Neural progenitor cell (in vitro differentiated cells): ENCODE measurements around the gene CCNB1IP1. TPM values are rescaled to one million over a fixed set of nuclear protein-coding genes. Genes with fewer than 3 reads are reported as not detected.

Source experiments
- DNase-seq: peaks from one replicate; pipeline ENCODE4 v3.0.0-alpha.2; 2016; ENCODE audit warnings: low spot score
- H2AFZ ChIP-seq: fragments of 200-600 bp; sonication (generic); replicated peaks from 2 replicates; pipeline ENCODE4 v1.6.1; 2016; ENCODE audit warnings: antibody characterized with exemption
- H3F3A ChIP-seq: fragments of 200-600 bp; sonication (generic); 2 replicates; pipeline ENCODE4 v1.6.1; 2016; ENCODE audit warnings: antibody characterized with exemption, low read depth
- H3K27ac ChIP-seq: fragments of 200-600 bp; sonication (generic); 2 replicates; pipeline ENCODE4 v1.5.1; 2016; ENCODE audit warnings: mild to moderate bottlenecking
- H3K27me3 ChIP-seq: fragments of 200-600 bp; sonication (generic); 2 replicates; pipeline ENCODE4 v1.6.1; 2016; ENCODE audit warnings: mild to moderate bottlenecking, moderate library complexity
- H3K36me3 ChIP-seq: fragments of 200-600 bp; sonication (generic); 2 replicates; pipeline ENCODE4 v1.5.1; 2016
- H3K4me1 ChIP-seq: fragments of 200-600 bp; sonication (generic); 2 replicates; pipeline ENCODE4 v1.6.1; 2016; ENCODE audit warnings: mixed run types
- H3K4me2 ChIP-seq: fragments of 200-600 bp; sonication (generic); 2 replicates; pipeline ENCODE4 v1.6.1; 2016
- H3K4me3 ChIP-seq: fragments of 200-600 bp; sonication (generic); 2 replicates; pipeline ENCODE4 v1.5.1; 2016
- H3K79me2 ChIP-seq: fragments of 200-600 bp; sonication (generic); 2 replicates; pipeline ENCODE4 v1.6.1; 2016; ENCODE audit warnings: low read depth
- H3K9ac ChIP-seq: fragments of 200-600 bp; sonication (generic); 2 replicates; pipeline ENCODE4 v1.6.1; 2016
- H3K9me3 ChIP-seq: fragments of 200-600 bp; sonication (generic); 2 replicates; pipeline ENCODE4 v1.5.1; 2016; ENCODE audit warnings: low read depth
- H4K20me1 ChIP-seq: fragments of 200-600 bp; sonication (generic); 2 replicates; pipeline ENCODE4 v1.6.1; 2016; ENCODE audit warnings: low read depth
- H3K27ac Mint-ChIP-seq: 3 replicates; pipeline ENCODE4 v1.8.0; 2021; ENCODE audit warnings: mixed read lengths
- H3K27me3 Mint-ChIP-seq: 2 replicates; pipeline ENCODE4 v1.8.0; 2022; ENCODE audit warnings: low read depth, mild to moderate bottlenecking, inconsistent platforms, moderate library complexity, mixed read lengths; ENCODE audit not compliant: insufficient read depth
- H3K36me3 Mint-ChIP-seq: 3 replicates; pipeline ENCODE4 v1.8.0; 2021; ENCODE audit warnings: mixed read lengths
- H3K4me1 Mint-ChIP-seq: 3 replicates; pipeline ENCODE4 v1.8.0; 2021; ENCODE audit warnings: mixed read lengths
- H3K4me3 Mint-ChIP-seq: 3 replicates; pipeline ENCODE4 v1.8.0; 2021; ENCODE audit warnings: mild to moderate bottlenecking, moderate library complexity, mixed read lengths
- H3K9me3 Mint-ChIP-seq: 3 replicates; pipeline ENCODE4 v1.8.0; 2020; ENCODE audit warnings: mixed read lengths
- CTCF ChIP-seq: fragments of 200-600 bp; sonication (generic); IDR thresholded peaks from 2 replicates; pipeline ENCODE4 v1.5.1; 2017; ENCODE audit warnings: antibody characterized with exemption, mild to moderate bottlenecking
- EZH2 ChIP-seq: fragments of 200-600 bp; sonication (generic); IDR thresholded peaks from 2 replicates; pipeline ENCODE4 v1.6.1; 2017; ENCODE audit warnings: antibody characterized with exemption, mild to moderate bottlenecking, moderate library complexity
- EZH2phosphoT487 ChIP-seq: fragments of 200-600 bp; sonication (generic); IDR thresholded peaks from 2 replicates; pipeline ENCODE4 v1.6.1; 2017; ENCODE audit warnings: antibody characterized with exemption
- total RNA-seq: library from RNA; depleted of rRNA; stranded (reverse); fragments of >200 nt; gene quantifications from 2 replicates; pipeline ENCODE4 v1.2.3, GENCODE V29; 2015; ENCODE audit warnings: low replicate concordance

The CCNB1IP1 gene
- total RNA-seq, 1 donor from 2014 or later = 279 TPM

GRCh38 chr14:20306079-20306423 lies 27.0 kb downstream of the CCNB1IP1 start:
- DNase-seq = no peak
- no peaks in the 10 kb centered on the region for H3K27me3 Mint-ChIP-seq
- H3K4me3 ChIP-seq = peak overlapping the region; percentile 74
- H3K4me1 Mint-ChIP-seq = peaks cover 14% of the 10 kb centered on the region
- H3K9me3 Mint-ChIP-seq = peaks cover 4% of the 10 kb centered on the region
- H3K4me3 Mint-ChIP-seq = peak overlapping the region; percentile 98
- H3K27ac Mint-ChIP-seq = peak overlapping the region; percentile 84
- no peaks in the 10 kb centered on the region for H3K4me1 ChIP-seq
- H3K27me3 ChIP-seq = no peaks in the 10 kb centered on the region
- no peak overlapping the region for H3K27ac ChIP-seq
- H3K36me3 ChIP-seq = no peaks in the 10 kb centered on the region
- no peak overlapping the region for H3K9ac ChIP-seq
- H3K79me2 ChIP-seq = peaks cover 40% of the 10 kb centered on the region
- H3K36me3 Mint-ChIP-seq = peaks cover 3% of the 10 kb centered on the region
- H3K4me2 ChIP-seq = no peak overlapping the region
- no peak overlapping the region for H2AFZ ChIP-seq
- TF ChIP-seq EZH2 (no peak), EZH2phosphoT487 (no peak), CTCF (no peak)
- H3K9me3 ChIP-seq = no peaks in the 10 kb centered on the region
- H3F3A ChIP-seq = peaks cover 9% of the 10 kb centered on the region
- H4K20me1 ChIP-seq = no peaks in the 10 kb centered on the region

- Histone ChIP-seq H4K20me1 (no peaks in the 10 kb centered on the region), H3K4me2 (peak within 1 kb of the TSS; percentile 92), H3K36me3 (no peaks in the 10 kb centered on the region), H3K9ac (peak within 1 kb of the TSS; percentile 60), H3K27me3 (no peaks in the 10 kb centered on the region), H3K4me3 (peak within 1 kb of the TSS; percentile 74), H3K79me2 (peaks cover 40% of the 10 kb centered on the region), H2AFZ (peak within 1 kb of the TSS; percentile 83), H3K4me1 (no peaks in the 10 kb centered on the region), H3K27ac (no peak within 1 kb of the TSS), H3F3A (peaks cover 9% of the 10 kb centered on the region), H3K9me3 (no peaks in the 10 kb centered on the region)
- peak within 1 kb of the TSS; percentile 84 for H3K27ac Mint-ChIP-seq
- H3K9me3 Mint-ChIP-seq = peaks cover 4% of the 10 kb centered on the region
- DNase-seq = peak; percentile 85
- TF ChIP-seq CTCF = peak; percentile 94
- no peak for TF ChIP-seq EZH2phosphoT487
- H3K36me3 Mint-ChIP-seq = peaks cover 3% of the 10 kb centered on the region
- no peaks in the 10 kb centered on the region for H3K27me3 Mint-ChIP-seq
- peaks cover 14% of the 10 kb centered on the region for H3K4me1 Mint-ChIP-seq
- peak within 1 kb of the TSS; percentile 98 for H3K4me3 Mint-ChIP-seq
These were observed 27.6 kb downstream of the CCNB1IP1 start, which contains the start of gene TTC5 for GRCh38 chr14:20305265-20306078. Gene TTC5, minus strand, starts transcription at chr14:20305951. Its CDS starts 14 bp downstream, at chr14:20305937.

- DNase-seq = no peak
- H3K79me2 ChIP-seq = peaks cover 40% of the 10 kb centered on the region
- H3K4me1 Mint-ChIP-seq = peaks cover 14% of the 10 kb centered on the region
- H3K4me2 ChIP-seq = no peak overlapping the region
- H3K4me1 ChIP-seq = no peaks in the 10 kb centered on the region
- H3K9ac ChIP-seq = no peak overlapping the region
- TF ChIP-seq EZH2phosphoT487 (no peak), CTCF (no peak), EZH2 (no peak)
- no peak overlapping the region for H3K4me3 Mint-ChIP-seq
- H4K20me1 ChIP-seq = no peaks in the 10 kb centered on the region
- no peaks in the 10 kb centered on the region for H3K9me3 Mint-ChIP-seq
- peaks cover 15% of the 10 kb centered on the region for H3K36me3 Mint-ChIP-seq
- H3K27me3 Mint-ChIP-seq = no peaks in the 10 kb centered on the region
- H3F3A ChIP-seq = peaks cover 4% of the 10 kb centered on the region
- no peaks in the 10 kb centered on the region for H3K9me3 ChIP-seq
- H3K27ac Mint-ChIP-seq = no peak overlapping the region
- H3K36me3 ChIP-seq = no peaks in the 10 kb centered on the region
- no peak overlapping the region for H3K4me3 ChIP-seq
- H3K27me3 ChIP-seq = no peaks in the 10 kb centered on the region
- H2AFZ ChIP-seq = no peak overlapping the region
- H3K27ac ChIP-seq = no peak overlapping the region
These were observed 30.9 kb downstream of the CCNB1IP1 start for GRCh38 chr14:20302042-20302755.
